NT2/D1 (cell line): ENCODE results near the gene AFF3.

Experiments used
- YY1 ChIP-seq: IDR thresholded peaks from 2 replicates; pipeline ENCODE4 v1.6.1; 2011; ENCODE audit not compliant: insufficient read length, insufficient read depth
- ZNF274 ChIP-seq: IDR thresholded peaks from 2 replicates; pipeline ENCODE4 v1.6.1; 2011; ENCODE audit warnings: mild to moderate bottlenecking, low read depth, low read length

GRCh38 chr2:99984799-99985515, 157.4 kb downstream of the AFF3 start:
- TF ChIP-seq ZNF274, result no peak
- TF ChIP-seq YY1, result no peak
